Measurements from ENCODE around the gene PTPRK. TPM values are rescaled to one million over a fixed set of nuclear protein-coding genes. Genes with fewer than 3 reads are reported as not detected.
A peak's percentile ranks its signal among the peaks of the same experiment; 100 is the strongest.

Gene PTPRK
- total and polyA plus RNA-seq, 12 donors: 7.5 to 47.7 (median 35.7) TPM

DNA sequence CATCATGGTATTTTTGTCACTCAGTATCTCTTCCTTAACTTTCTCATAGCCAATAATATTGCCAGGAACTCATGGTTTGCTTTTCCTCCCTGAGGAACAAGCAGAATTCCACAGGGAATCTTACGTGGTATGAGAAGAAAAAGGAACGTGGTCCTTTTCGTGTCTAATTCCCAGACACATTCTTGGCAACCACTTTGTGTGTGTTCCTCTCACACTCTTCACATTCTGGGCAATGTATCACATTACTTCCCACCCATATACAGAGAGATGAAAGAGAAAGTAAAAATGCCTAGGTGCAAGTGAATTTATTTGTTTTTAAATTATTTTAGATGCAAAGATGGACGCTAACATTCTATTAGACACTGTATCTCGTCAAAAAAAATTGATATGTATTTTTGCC is 102.7 kb downstream of the PTPRK start:
- ATAC-seq (peak in 6 of 8 donors; percentile 62 to 77 (median 71)), DNase-seq (no peak)
- intact Hi-C loops (cut with DNase I): loop anchor here in 1 of 10 donors (5.0 kb wide), 1 partner anchor 100 kb away; no protein-coding TSS in a partner anchor
- no peaks in the 10 kb centered on the region for H3K36me3 ChIP-seq
- H3K4me1 ChIP-seq: peaks cover 2 to 51% (median 20%) of the 10 kb centered on the region in 9 donors
- no peaks in the 10 kb centered on the region for H3K27me3 ChIP-seq
- WGBS, 2 donors: 40 to 47% methylated on average over 5 of the region's 5 CpGs
- H3K27ac ChIP-seq: peak overlapping the region in 8 of 10 donors; percentile 0 to 67 (median 28)
- peaks cover 0 to 9% (median 0%) of the 10 kb centered on the region in 11 donors for H3K9me3 ChIP-seq
- TF ChIP-seq CTCF (IDR thresholded peaks at IDR 0.05): no peak
- peak overlapping the region in 3 of 10 donors; percentile 10 to 13 (median 12) for H3K4me3 ChIP-seq

GRCh38 chr6:128415387-128415786 is 105.0 kb downstream of the PTPRK start:
- no peak overlapping the region for H3K4me3 ChIP-seq
- no peak for DNase-seq
- H3K36me3 ChIP-seq: no peaks in the 10 kb centered on the region
- H3K9me3 ChIP-seq: peaks cover 0 to 9% (median 0%) of the 10 kb centered on the region in 11 donors
- intact Hi-C loops (cut with DNase I): loop anchor here in 1 of 10 donors (5.0 kb wide), 1 partner anchor 102 kb away; no protein-coding TSS in a partner anchor
- H3K27me3 ChIP-seq: no peaks in the 10 kb centered on the region
- H3K4me1 ChIP-seq: peaks cover 2 to 28% (median 11%) of the 10 kb centered on the region in 9 donors
- WGBS, 2 donors: 60 to 68% methylated on average over 1 of the region's 1 CpG
- TF ChIP-seq CTCF (IDR thresholded peaks at IDR 0.05): no peak
- ATAC-seq: no peak
- H3K27ac ChIP-seq: peak overlapping the region in 1 of 10 donors; percentile 7

DNA sequence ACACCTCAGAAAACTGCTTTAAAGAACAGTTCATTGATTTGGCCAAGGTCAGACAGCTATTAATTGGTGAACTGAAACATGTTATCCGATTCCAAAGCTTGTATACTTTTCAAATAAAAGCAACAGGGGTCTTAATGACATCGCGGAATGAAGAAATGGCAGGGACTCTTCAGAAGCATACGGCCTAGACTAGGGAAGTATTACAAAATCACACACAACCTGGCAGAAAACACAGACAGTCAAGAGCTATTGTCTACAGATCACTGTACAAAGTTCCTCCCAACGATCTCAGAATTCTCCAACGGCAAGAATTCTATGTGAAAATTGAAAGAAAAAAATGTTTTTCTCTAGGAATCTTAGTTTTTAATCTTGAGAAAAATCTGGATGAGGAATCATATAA is 105.5 kb downstream of the PTPRK start:
- Histone ChIP-seq H3K36me3 (no peaks in the 10 kb centered on the region), H3K4me1 (peaks cover 2 to 27% (median 11%) of the 10 kb centered on the region in 9 donors), H3K9me3 (peaks cover 0 to 9% (median 0%) of the 10 kb centered on the region in 11 donors), H3K27me3 (no peaks in the 10 kb centered on the region), H3K4me3 (no peak overlapping the region), H3K27ac (peak overlapping the region in 1 of 10 donors; percentile 7)
- no peak for DNase-seq
- intact Hi-C loops (cut with DNase I): loop anchor here in 1 of 10 donors (5.0 kb wide), 1 partner anchor 102 kb away; no protein-coding TSS in a partner anchor
- no peak for ATAC-seq
- 86 to 90% methylated on average over 6 of the region's 6 CpGs for WGBS, 2 donors
- TF ChIP-seq CTCF (IDR thresholded peaks at IDR 0.05): no peak

- DNase-seq: no peak
- ATAC-seq: no peak
- no peaks in the 10 kb centered on the region for H3K36me3 ChIP-seq
- H3K4me3 ChIP-seq: no peak overlapping the region
- no peaks in the 10 kb centered on the region for H3K27me3 ChIP-seq
- H3K9me3 ChIP-seq: peaks cover 0 to 3% (median 0%) of the 10 kb centered on the region in 11 donors
- 95 to 97% methylated on average over 6 of the region's 6 CpGs for WGBS, 2 donors
- H3K4me1 ChIP-seq: peaks cover 2 to 27% (median 11%) of the 10 kb centered on the region in 9 donors
- no peak for TF ChIP-seq CTCF (IDR thresholded peaks at IDR 0.05)
- intact Hi-C loops (cut with DNase I): no loop called here
- no peak overlapping the region for H3K27ac ChIP-seq
Measured at GRCh38 chr6:128413291-128413690, 107.1 kb downstream of the PTPRK start.
